Testis (tissue), 3 donors: ENCODE results near the gene SLFN11. TPM values are rescaled to one million over a fixed set of nuclear protein-coding genes. Genes with fewer than 3 reads are reported as not detected.

Experiments
- DNase-seq: peaks from one replicate; pipeline ENCODE4 v3.0.0-alpha.2; 2019
- H3K27ac ChIP-seq, 2 donors: fragments of 200-600 bp; sonication (generic); one replicate each; pipeline ENCODE4 v1.5.1; 2019
- H3K27me3 ChIP-seq: fragments of 200-600 bp; sonication (generic); one replicate; pipeline ENCODE4 v1.5.1; 2019
- H3K36me3 ChIP-seq: fragments of 200-600 bp; sonication (generic); one replicate; pipeline ENCODE4 v1.5.1; 2017; ENCODE audit warnings: low read depth; ENCODE audit errors: missing control alignments
- H3K4me1 ChIP-seq: fragments of 200-600 bp; sonication (generic); one replicate; pipeline ENCODE4 v1.5.1; 2019
- H3K4me3 ChIP-seq, 2 donors: fragments of 200-600 bp; sonication (generic); one replicate each; pipeline ENCODE4 v1.5.1; 2017 to 2019
- H3K9me3 ChIP-seq: fragments of 200-600 bp; sonication (generic); one replicate; pipeline ENCODE4 v1.5.1; 2017
- POLR2A ChIP-seq: fragments of 450-650 bp; IDR thresholded peaks from one replicate; pipeline ENCODE4 v1.6.1; 2017; ENCODE audit warnings: antibody characterized with exemption, mild to moderate bottlenecking, moderate library complexity
- WGBS, 2 donors: methylation state at CpG; one replicate each; pipeline ENCODE4 v1.1.5; 2018; 5-methylcytosine and 5-hydroxymethylcytosine counted together
- intact Hi-C: fragments of 100-400 bp; cut with DNase I; formaldehyde crosslinking; loops from one replicate; pipeline ENCODE4 v1.15.1; 2023; ENCODE audit warnings: low total_unique reads
- polyA plus RNA-seq: library from polyadenylated mRNA; stranded (reverse); fragments of 350-450 nt; fragmentation: Illumina TruSeq; extraction: RNeasy Lipid Tissue Mini Kit (QIAGEN cat#74804); gene quantifications from one replicate; pipeline ENCODE4 v1.2.3, GENCODE V29; 2014; ENCODE audit warnings: low read depth, low replicate concordance; ENCODE audit not compliant: insufficient read depth
- total RNA-seq, 2 donors: library from RNA; depleted of rRNA; stranded (reverse); fragments of >200 nt; gene quantifications; one replicate each; pipeline ENCODE4 v1.2.3, GENCODE V29; 2016
- TF ChIP-seq, protein P1 (sequence below), 3 experiments: fragments of 450-650 bp in 2 of 3; fragments of 200-600 bp in 1 of 3; sonication (generic) in 1 of 3; IDR thresholded peaks; one replicate each; pipeline ENCODE4 v1.5.1; 2016 to 2019; ENCODE audit warnings: antibody characterized with exemption in 3 of 3, mild to moderate bottlenecking in 2 of 3, moderate library complexity in 1 of 3

The SLFN11 gene
- total and polyA plus RNA-seq, 3 donors from 2014 or later: 5.5 to 9.3 (median 6.4) TPM

DNA sequence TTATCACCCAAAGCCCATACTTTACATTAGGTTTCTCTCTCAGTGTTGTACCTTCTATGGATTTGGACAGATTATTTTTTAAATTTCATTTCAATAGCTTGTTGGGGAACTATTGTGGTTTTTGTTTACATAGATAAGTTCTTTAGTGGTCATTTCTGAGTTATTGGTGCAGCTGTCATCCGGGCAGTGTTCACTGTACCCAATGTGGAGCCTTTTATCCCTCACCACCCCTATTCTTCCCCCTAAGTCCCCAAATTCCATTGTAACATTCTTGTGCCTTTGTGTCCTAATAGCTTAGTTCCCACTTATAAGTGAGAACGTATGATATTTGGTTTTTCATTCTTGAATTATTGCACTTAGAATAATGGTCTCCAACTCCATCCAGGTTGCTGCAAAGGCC lies 57.5 kb downstream of the SLFN11 start:
- no peaks in the 10 kb centered on the region for H3K36me3 ChIP-seq
- no peaks in the 10 kb centered on the region for H3K9me3 ChIP-seq
- peaks cover 7% of the 10 kb centered on the region for H3K4me1 ChIP-seq
- no peak overlapping the region for H3K4me3 ChIP-seq
- WGBS, 2 donors: 87 to 91% methylated on average over 2 of the region's 2 CpGs
- no peaks in the 10 kb centered on the region for H3K27me3 ChIP-seq
- intact Hi-C loops: no loop called here
- TF ChIP-seq, protein P1, sequence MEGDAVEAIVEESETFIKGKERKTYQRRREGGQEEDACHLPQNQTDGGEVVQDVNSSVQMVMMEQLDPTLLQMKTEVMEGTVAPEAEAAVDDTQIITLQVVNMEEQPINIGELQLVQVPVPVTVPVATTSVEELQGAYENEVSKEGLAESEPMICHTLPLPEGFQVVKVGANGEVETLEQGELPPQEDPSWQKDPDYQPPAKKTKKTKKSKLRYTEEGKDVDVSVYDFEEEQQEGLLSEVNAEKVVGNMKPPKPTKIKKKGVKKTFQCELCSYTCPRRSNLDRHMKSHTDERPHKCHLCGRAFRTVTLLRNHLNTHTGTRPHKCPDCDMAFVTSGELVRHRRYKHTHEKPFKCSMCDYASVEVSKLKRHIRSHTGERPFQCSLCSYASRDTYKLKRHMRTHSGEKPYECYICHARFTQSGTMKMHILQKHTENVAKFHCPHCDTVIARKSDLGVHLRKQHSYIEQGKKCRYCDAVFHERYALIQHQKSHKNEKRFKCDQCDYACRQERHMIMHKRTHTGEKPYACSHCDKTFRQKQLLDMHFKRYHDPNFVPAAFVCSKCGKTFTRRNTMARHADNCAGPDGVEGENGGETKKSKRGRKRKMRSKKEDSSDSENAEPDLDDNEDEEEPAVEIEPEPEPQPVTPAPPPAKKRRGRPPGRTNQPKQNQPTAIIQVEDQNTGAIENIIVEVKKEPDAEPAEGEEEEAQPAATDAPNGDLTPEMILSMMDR (IDR thresholded peaks at IDR 0.05): no peak
- TF ChIP-seq POLR2A: no peak
- no peak overlapping the region for H3K27ac ChIP-seq
- DNase-seq: no peak

DNA sequence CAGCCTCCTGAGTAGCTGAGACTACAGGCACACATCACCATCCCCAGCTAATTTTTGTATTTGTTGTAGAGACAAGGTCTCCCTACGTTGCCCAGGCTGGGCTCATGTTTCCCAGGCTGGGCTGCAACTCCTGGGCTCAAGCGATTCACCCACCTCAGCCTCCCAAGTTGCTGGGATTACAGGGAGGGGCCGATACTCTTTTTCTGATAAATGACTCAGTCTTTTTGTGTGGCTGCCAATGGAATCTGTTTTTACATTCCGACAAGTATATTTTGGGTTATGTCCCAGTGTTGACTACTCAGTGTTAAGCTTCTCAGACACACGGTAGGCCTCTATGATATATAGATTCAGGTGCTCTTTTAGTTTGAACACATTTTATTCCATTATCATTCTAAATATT lies 58.1 kb downstream of the SLFN11 start:
- intact Hi-C loops: no loop called here

DNA sequence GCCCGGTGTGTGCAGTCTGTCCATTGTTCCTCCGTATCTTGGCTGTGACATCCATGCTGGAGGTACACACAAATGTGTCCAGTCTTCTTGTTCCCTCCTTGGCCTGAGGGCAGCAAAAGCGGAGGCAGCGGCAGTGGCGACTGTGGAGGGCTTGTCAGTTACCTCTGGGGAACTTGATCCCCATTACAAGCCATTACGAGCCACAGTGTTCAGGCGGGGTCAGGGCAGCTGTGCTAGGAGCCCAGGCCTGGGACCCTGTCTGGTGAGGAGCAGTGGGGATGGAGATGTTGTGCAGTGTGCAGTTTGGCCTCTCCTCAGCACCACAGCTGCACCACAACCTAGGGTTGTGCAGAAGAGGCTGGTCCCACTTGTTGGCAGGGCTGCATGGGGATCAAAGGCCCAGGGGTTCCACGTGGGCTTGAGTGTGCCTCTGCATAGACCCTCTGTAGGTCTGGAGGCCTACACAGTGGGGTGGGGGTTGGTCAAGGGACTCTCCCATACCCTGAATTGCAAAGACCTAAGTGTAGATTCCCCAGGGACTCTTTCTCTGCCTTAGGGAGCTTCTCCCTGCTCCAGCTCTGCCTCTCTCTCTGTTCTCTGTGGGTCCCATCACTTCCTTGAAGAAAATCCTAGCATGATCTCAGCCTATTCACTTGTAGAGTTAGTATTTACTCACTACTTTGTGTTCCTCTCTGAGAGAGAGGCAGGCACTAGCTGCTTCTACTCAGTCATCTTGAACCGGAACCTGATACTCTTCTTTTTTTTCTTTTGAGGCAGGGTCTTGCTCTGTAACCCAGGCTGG lies 58.8 kb downstream of the SLFN11 start:
- 50 to 51% methylated on average over 2 to 9 of the region's 9 CpGs for WGBS, 2 donors
- TF ChIP-seq, protein P1 (IDR thresholded peaks at IDR 0.05): no peak
- no peak for TF ChIP-seq POLR2A
- no peak for DNase-seq
- H3K27me3 ChIP-seq: no peaks in the 10 kb centered on the region
- H3K4me3 ChIP-seq: peak overlapping the region in 1 of 2 donors; percentile 9
- intact Hi-C loops: no loop called here
- no peaks in the 10 kb centered on the region for H3K36me3 ChIP-seq
- no peak overlapping the region for H3K27ac ChIP-seq
- peaks cover 7% of the 10 kb centered on the region for H3K4me1 ChIP-seq
- no peaks in the 10 kb centered on the region for H3K9me3 ChIP-seq

More for the DNA sequence above, 58.1 kb downstream of the SLFN11 start:
- Histone ChIP-seq H3K27me3 (no peaks in the 10 kb centered on the region), H3K9me3 (no peaks in the 10 kb centered on the region), H3K36me3 (no peaks in the 10 kb centered on the region), H3K4me3 (no peak overlapping the region), H3K4me1 (peaks cover 7% of the 10 kb centered on the region), H3K27ac (no peak overlapping the region)
- 37 to 42% methylated on average over 4 to 5 of the region's 5 CpGs for WGBS, 2 donors
- DNase-seq: no peak
- TF ChIP-seq POLR2A: no peak
- TF ChIP-seq, protein P1 (IDR thresholded peaks at IDR 0.05): no peak

DNA sequence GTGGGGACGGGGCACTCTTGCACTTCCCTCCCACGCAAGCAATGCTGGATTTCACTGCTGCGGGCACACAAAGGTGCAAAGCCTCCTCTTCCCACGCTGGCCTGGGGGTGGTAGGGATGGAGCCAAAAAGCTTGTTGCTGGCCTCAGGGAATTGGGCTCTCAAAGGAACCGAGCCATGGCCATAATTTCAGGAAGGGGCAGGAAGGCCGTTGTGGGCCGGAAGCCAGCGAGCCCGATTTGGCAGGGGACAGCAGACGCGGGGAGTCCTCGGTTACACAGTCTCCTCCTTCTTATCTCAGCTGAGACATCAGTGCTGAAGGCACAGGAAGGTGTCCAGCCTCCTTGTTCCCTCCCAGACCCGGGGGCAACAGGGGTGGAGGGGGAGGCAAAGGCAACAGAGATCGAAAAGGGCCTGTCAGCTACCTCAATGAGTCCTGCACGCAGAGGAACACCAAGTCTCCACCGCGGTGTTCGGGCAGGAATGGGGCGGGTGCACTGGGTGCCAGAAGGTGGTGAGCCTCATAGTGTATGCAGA lies 59.5 kb downstream of the SLFN11 start:
- TF ChIP-seq, protein P1 (IDR thresholded peaks at IDR 0.05): no peak
- no peak for TF ChIP-seq POLR2A
- DNase-seq: no peak
- Histone ChIP-seq H3K27ac (peak overlapping the region in 1 of 2 donors; percentile 55), H3K9me3 (no peaks in the 10 kb centered on the region), H3K27me3 (no peaks in the 10 kb centered on the region), H3K4me1 (peaks cover 7% of the 10 kb centered on the region), H3K4me3 (peak overlapping the region; percentile 9 to 12), H3K36me3 (no peaks in the 10 kb centered on the region)
- intact Hi-C loops: no loop called here
- 5 to 8% methylated on average over 17 to 19 of the region's 19 CpGs for WGBS, 2 donors
